B cell (primary cell): ENCODE measurements around the gene CTNNA3.

Experiments used
- EZH2 ChIP-seq: IDR thresholded peaks from 2 replicates; pipeline ENCODE4 v1.6.1; 2012; ENCODE audit warnings: borderline replicate concordance, low read depth, mild to moderate bottlenecking, moderate library complexity, low read length; ENCODE audit not compliant: insufficient read depth, poor library complexity, severe bottlenecking
- TF ChIP-seq, protein P1 (sequence below): fragments of 200-600 bp; IDR thresholded peaks from one replicate; pipeline ENCODE4 v1.8.0; 2022; ENCODE audit warnings: antibody characterized with exemption, mild to moderate bottlenecking

DNA sequence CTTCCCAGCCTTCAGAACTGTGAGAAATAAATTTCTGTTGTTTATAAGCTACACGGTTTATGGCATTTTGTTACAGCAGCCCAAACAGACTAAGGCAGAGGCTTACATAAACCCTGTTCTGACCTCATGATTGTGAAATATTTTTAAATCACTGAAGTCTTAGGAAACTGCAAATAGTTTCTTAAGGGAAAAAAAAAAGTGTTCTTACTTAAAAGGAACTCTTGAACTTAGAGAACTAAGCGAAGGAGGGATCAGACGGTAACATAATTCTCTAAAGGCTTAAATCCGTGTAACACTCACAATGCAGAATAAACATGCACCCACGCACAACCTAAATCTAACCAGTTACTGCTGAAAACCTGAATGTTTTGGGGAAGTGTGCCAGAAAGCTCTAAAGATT, 1519.2 kb downstream of the CTNNA3 start:
- TF ChIP-seq, protein P1, sequence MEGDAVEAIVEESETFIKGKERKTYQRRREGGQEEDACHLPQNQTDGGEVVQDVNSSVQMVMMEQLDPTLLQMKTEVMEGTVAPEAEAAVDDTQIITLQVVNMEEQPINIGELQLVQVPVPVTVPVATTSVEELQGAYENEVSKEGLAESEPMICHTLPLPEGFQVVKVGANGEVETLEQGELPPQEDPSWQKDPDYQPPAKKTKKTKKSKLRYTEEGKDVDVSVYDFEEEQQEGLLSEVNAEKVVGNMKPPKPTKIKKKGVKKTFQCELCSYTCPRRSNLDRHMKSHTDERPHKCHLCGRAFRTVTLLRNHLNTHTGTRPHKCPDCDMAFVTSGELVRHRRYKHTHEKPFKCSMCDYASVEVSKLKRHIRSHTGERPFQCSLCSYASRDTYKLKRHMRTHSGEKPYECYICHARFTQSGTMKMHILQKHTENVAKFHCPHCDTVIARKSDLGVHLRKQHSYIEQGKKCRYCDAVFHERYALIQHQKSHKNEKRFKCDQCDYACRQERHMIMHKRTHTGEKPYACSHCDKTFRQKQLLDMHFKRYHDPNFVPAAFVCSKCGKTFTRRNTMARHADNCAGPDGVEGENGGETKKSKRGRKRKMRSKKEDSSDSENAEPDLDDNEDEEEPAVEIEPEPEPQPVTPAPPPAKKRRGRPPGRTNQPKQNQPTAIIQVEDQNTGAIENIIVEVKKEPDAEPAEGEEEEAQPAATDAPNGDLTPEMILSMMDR: no peak
- no peak for TF ChIP-seq EZH2
